Ascending aorta (tissue), 2 donors: ENCODE data around the gene FIGLA. TPM values are rescaled to one million over a fixed set of nuclear protein-coding genes. Genes with fewer than 3 reads are reported as not detected.

Source experiments
- DNase-seq, 2 donors: peaks; one replicate each; pipeline ENCODE4 v3.0.0-alpha.2; 2019; ENCODE audit warnings: low spot score in 2 of 2
- H3K27ac ChIP-seq, 2 donors: fragments of 200-600 bp; sonication (generic); one replicate each; pipeline ENCODE4 v1.5.1; 2016 to 2017; ENCODE audit warnings: mild to moderate bottlenecking in 1 of 2
- H3K27me3 ChIP-seq: fragments of 200-600 bp; sonication (generic); one replicate; pipeline ENCODE4 v1.5.1; 2017
- H3K36me3 ChIP-seq, 2 donors: fragments of 200-600 bp; sonication (generic); one replicate each; pipeline ENCODE4 v1.5.1; 2016
- H3K4me1 ChIP-seq, 2 donors: fragments of 200-600 bp; sonication (generic); one replicate each; pipeline ENCODE4 v1.5.1; 2016 to 2017; ENCODE audit warnings: mild to moderate bottlenecking in 1 of 2
- H3K4me3 ChIP-seq, 2 donors: fragments of 200-600 bp; sonication (generic); one replicate each; pipeline ENCODE4 v1.5.1; 2016 to 2017; ENCODE audit warnings: mild to moderate bottlenecking in 1 of 2
- H3K9me3 ChIP-seq, 2 donors: fragments of 200-600 bp; sonication (generic); one replicate each; pipeline ENCODE4 v1.5.1; 2016
- intact Hi-C: fragments of 100-400 bp; cut with DNase I; formaldehyde crosslinking; loops from one replicate; pipeline ENCODE4 v1.15.1; 2023
- total RNA-seq: library from RNA; depleted of rRNA; stranded (reverse); fragments of >200 nt; gene quantifications from one replicate; pipeline ENCODE4 v1.1.0, GENCODE V29; 2016
- TF ChIP-seq, protein P1 (sequence below), 3 experiments: fragments of 200-600 bp in 2 of 3; fragments of 450-650 bp in 1 of 3; sonication (generic) in 2 of 3; IDR thresholded peaks; one replicate each; pipeline ENCODE4 v1.5.1; 2016 to 2019; ENCODE audit warnings: antibody characterized with exemption in 3 of 3, mild to moderate bottlenecking in 1 of 3, moderate library complexity in 1 of 3

Gene FIGLA
- total RNA-seq, 1 donor from 2014 or later = not detected

GRCh38 chr2:70729647-70730046, 60.8 kb downstream of the FIGLA start:
- TF ChIP-seq, protein P1, sequence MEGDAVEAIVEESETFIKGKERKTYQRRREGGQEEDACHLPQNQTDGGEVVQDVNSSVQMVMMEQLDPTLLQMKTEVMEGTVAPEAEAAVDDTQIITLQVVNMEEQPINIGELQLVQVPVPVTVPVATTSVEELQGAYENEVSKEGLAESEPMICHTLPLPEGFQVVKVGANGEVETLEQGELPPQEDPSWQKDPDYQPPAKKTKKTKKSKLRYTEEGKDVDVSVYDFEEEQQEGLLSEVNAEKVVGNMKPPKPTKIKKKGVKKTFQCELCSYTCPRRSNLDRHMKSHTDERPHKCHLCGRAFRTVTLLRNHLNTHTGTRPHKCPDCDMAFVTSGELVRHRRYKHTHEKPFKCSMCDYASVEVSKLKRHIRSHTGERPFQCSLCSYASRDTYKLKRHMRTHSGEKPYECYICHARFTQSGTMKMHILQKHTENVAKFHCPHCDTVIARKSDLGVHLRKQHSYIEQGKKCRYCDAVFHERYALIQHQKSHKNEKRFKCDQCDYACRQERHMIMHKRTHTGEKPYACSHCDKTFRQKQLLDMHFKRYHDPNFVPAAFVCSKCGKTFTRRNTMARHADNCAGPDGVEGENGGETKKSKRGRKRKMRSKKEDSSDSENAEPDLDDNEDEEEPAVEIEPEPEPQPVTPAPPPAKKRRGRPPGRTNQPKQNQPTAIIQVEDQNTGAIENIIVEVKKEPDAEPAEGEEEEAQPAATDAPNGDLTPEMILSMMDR (IDR thresholded peaks at IDR 0.05) = no peak
- intact Hi-C loops = no loop called here
- H3K36me3 ChIP-seq = no peaks in the 10 kb centered on the region
- no peak overlapping the region for H3K4me3 ChIP-seq
- H3K9me3 ChIP-seq = no peaks in the 10 kb centered on the region
- no peaks in the 10 kb centered on the region for H3K27me3 ChIP-seq
- no peaks in the 10 kb centered on the region for H3K4me1 ChIP-seq
- no peak for DNase-seq
- H3K27ac ChIP-seq = no peak overlapping the region

- no peaks in the 10 kb centered on the region for H3K4me1 ChIP-seq
- no peaks in the 10 kb centered on the region for H3K9me3 ChIP-seq
- no peak overlapping the region for H3K4me3 ChIP-seq
- intact Hi-C loops = no loop called here
- TF ChIP-seq, protein P1 (IDR thresholded peaks at IDR 0.05) = no peak
- no peak overlapping the region for H3K27ac ChIP-seq
- H3K36me3 ChIP-seq = no peaks in the 10 kb centered on the region
- H3K27me3 ChIP-seq = no peaks in the 10 kb centered on the region
- DNase-seq = no peak
These were observed 62.3 kb downstream of the FIGLA start for GRCh38 chr2:70728128-70728527.

Other genes with a start within 250 kb of the FIGLA start
- 1.8 TPM for gene TGFA, start 236.8 kb downstream of the FIGLA start, total RNA-seq
- 10.2 TPM for gene ADD2, start 22.4 kb downstream of the FIGLA start, total RNA-seq
- gene CLEC4F, start 30.0 kb upstream of the FIGLA start, total RNA-seq = not detected
- not detected for gene CD207, start 45.2 kb upstream of the FIGLA start, total RNA-seq
- 1.7 TPM for gene VAX2, start 109.9 kb upstream of the FIGLA start, total RNA-seq
- not detected for gene ATP6V1B1, start 145.3 kb upstream of the FIGLA start, total RNA-seq
- 1.4 TPM for gene ANKRD53, start 188.0 kb upstream of the FIGLA start, total RNA-seq
- gene TEX261, start 204.2 kb upstream of the FIGLA start, total RNA-seq = 133 TPM